Activated T-cell treated with anti-CD3 and anti-CD28 coated beads, Interleukin-2, amount 50 U/mL, for 48 hours (primary cell): Measurements from ENCODE around the gene CHST8.

Experiments
- DNase-seq, 2 experiments: peaks; one replicate each; pipeline ENCODE4 v3.0.0-alpha.2; 2020

The CHST8 gene

DNA sequence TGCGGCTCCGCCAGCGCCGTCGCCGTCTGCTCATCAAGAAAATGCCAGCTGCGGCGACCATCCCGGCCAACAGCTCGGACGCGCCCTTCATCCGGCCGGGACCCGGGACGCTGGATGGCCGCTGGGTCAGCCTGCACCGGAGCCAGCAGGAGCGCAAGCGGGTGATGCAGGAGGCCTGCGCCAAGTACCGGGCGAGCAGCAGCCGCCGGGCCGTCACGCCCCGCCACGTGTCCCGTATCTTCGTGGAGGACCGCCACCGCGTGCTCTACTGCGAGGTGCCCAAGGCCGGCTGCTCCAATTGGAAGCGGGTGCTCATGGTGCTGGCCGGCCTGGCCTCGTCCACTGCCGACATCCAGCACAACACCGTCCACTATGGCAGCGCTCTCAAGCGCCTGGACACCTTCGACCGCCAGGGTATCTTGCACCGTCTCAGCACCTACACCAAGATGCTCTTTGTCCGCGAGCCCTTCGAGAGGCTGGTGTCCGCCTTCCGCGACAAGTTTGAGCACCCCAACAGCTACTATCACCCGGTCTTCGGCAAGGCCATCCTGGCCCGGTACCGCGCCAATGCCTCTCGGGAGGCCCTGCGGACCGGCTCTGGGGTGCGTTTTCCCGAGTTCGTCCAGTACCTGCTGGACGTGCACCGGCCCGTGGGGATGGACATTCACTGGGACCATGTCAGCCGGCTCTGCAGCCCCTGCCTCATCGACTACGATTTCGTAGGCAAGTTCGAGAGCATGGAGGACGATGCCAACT is 150.5 kb downstream of the CHST8 start:
- DNase-seq = no peak

DNA sequence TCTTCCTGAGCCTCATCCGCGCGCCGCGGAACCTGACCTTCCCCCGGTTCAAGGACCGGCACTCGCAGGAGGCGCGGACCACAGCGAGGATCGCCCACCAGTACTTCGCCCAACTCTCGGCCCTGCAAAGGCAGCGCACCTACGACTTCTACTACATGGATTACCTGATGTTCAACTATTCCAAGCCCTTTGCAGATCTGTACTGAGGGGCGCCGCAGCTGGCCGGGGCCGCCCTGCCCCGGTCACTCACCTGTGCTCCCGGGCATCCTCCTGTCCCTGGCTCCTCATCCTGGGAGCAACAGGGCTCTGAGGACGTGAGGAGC is 151.1 kb downstream of the CHST8 start:
- DNase-seq = no peak

DNA sequence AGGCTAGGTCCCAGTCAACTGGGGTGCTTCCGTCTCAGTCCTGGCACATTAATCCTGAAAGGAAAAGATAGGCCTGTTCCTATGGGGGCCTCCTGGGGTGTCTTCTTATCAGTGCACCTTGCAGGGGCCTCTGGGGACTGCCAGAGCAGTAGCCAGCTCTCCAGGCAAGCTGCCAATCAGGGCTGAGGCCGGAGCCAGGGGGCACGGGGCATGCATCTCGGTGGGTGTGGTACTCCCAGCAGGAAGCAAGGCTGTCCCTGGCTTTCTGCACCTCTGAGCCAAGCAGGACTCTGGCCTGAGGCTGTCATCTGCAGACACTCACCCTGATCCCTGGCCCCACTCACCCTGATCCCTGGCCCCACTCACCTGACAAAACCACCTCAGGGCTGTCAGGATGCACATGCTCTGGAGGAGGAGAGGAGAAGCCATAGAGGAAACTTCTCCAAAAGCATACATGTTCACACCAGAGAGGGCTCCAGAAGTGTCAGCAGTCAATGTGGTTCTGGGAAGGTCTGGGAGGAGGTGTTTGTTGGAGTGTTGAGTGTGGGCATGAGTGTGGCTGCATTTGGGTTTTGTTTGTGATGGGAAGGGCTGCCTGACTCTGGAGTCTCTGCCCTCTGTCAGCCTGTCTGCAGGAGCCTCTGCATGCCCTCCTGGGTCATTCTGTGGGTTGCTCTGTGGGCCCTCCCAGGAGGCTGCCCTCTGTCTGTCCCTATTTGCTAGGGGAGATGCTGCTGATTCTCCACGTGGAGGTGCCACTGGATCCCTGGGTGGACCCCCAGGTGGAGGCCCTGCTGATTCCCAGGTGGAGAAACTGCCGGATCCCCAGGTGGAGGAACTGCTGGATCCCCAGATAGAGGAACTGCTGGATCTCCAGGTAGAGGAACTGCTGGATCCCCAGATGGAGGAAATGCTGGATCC is 152.2 kb downstream of the CHST8 start:
- DNase-seq = no peak

DNA sequence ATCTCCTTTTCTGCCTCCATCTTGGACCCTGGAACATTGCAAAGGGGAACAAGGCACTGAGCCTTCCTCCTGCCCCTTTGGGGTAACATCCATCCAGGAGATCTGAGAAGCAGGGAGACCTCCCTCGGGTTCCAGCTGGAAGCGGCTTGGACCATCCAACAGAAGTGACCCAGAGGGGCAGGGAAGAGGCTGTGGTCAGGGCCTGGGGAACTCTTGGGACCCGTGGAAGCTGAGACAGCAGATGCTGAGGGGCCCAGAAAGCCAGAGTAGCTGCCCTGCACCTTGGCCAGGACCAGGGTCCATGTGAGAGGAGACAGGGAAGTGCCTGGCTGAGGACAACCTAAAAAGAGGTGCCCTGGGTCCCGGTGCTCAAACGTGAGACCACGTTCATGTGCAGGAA is 153.0 kb downstream of the CHST8 start:
- no peak for DNase-seq

DNA sequence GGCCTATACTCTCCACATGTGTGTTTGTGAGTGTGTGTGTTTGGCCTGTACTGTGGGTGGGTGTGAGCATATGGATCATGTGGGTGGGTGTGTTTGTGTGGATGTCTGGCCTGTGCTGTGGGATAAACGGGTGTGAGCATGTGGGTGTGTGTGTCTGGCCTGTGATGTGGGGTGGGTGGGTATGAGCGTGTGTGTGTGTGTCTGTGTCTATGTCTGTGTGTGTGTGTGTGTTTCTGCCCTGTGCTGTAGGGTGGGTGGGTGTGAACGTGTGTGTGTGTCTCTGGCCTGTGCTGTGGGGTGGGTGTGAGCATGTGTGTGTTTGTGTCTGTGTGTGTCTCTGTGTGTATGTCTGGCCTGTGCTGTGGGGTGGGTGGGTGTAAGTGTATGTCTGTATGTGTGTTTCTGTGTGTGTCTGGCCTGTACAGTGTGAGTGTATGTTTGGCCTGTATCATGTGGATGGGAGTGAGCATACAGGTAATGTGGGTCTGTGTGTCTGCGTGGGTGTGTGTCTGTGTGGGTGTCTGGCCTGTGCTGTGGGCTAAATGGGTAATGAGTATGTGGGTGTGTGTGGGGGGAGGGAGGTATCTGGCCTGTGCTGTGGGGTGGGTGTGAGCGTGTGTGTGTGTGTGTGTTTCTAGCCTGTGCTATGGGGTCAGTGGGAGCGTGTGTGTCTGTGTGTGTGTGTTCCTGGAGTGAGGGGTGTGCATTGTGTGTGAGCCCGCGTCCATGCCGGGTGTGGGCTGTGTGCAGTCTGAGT is 154.2 kb downstream of the CHST8 start:
- no peak for DNase-seq

DNA sequence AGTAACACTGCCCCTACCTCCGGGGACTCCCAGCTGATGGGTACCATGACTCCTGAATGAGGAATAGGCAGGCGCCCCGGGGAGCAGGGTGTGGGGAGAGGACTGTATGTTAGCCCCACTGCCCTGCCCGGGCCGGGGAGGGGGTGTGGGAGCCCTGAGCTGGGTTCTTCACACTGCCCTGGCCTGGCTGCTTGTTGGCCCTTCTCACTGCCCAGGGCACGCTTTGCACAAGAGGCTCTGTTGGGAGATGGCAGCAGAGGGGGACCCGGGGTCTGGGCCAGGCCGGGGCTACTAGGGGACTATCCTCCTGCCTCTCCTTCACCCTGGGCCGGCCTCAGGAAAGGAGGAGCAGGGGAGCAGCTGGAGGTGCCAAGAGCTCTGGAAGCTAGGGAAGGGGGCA is 155.6 kb downstream of the CHST8 start:
- DNase-seq = no peak

DNA sequence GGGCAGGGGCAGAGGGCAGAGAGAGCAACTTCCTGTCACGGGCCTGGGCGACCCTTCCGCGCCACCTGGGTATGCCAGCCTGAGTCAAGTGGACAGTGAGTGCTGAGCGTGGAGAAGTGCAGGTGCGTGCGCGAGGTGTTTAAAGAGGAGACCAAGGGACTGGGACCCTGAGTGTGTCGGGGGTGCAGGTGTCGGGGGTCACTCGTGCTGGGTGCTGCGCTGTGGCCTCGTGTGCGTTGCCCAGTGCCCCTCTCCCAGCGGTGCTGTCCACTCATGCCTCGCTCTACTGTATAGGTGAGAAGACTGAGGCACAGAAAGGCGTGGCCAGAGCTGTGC is 156.0 kb downstream of the CHST8 start:
- DNase-seq = peak in 1 of 2 experiments; percentile 22

DNA sequence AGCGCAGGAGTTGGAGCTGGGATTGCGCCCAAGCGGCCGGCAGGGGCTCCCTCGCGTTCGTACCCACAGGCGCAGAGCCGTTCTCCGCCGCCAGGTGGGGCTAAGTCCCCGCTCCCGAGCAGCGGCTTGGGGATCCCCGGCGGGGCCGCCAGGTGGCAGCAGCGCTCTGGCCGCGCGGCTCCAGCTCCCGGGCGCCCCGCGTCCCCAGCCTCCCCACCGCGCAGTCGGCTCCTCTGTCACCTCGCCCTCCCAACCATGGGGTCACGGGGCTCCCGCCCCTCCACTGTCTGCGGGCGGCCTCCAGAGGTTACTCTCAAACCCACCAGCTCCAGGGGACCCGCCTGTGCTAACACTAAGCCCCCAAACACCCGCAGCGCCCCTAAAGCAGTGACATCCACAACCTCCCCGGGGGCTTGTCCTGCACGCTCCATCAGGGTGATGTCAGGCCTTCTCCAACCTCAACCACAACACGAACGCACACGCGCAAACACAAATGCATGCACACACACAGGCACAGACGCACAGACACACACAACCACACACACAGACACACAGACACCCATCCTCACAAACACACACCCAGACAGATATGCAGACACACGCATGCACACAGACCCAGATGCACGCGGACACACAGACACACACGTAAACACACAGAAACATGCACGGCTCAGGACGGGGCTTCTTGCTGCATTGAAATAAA is 156.5 kb downstream of the CHST8 start:
- peak; percentile 91 to 93 for DNase-seq

DNA sequence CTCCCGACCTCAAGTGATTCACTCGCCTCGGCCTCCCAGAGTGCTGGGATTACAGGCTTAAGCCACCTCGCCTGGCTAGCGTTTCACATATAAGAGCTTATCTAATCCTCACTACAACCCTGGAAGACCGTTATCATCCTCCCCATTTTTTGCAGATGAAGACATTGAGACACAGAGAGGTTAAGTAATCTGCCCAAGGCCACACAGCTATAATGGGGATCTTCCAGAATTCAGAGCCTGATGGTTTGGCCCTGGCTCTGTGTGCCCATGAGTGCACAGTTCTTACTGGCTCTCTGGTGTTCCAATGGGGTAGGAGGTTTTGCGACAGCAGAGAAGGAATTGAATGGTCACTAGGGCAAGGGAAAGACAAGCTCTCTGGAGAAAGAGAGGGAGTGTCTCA is 158.1 kb downstream of the CHST8 start:
- no peak for DNase-seq

DNA sequence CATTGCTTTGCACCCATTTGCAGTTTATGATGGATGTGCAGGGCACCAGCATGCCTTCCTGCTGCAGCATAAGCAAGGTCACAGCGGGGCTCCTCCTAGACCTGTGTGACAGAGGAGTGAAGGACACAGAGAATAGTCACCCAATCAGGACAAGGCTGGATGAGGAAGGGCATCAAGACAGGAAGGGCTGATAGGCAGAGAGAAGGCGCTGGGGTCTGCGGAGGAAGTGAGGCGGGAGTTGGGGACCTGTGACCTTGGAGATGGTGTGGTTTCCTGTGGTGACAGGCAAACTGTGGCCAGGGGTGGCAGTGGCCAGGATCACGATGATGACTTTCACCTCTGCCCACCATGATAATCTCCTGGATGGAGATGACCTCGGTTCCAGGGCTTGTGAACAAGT is 158.5 kb downstream of the CHST8 start:
- no peak for DNase-seq

DNA sequence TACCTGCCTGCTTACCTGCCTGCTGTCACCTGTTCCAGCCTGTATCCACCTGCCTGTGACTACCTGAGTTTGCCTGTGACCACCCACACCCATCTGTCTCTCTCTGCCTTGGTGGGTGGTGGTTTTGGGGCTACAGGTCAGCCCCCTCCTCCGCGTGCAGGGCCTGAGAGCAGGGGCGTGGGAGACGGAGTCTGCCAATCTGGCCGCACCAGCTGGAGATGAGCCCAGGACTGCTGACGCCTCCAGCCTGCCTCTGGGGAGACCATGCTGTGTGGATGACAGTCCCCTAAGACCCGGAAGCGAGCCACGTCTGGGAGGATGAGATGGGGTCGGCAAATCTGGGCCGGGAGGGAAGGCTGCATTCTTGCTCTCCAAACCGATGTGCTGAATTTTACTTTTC is 159.0 kb downstream of the CHST8 start:
- no peak for DNase-seq

DNA sequence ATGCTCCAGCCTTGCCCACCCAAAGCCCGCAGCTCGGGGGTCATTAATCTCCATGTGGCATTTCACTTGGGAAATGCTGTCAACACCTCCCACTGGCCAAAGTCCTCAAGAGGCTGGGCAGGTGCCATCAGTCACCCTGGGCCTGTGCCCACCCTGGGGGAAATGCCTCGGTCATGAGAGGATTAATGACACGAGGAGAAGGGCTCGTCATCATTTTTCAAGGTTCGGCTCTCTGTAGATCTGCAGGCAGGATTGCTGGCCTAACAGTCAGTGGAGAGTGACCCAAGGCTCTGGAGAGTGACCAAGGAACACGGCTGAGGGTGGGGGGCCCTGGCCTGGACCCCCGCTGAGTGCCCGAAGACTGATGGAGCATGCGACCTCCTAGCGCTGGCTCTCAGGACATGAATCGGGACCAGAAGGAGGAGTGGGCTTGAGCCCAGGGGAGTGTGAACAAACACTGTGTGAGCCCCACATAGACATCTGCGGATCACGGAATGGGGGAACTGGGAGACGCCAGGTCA is 159.7 kb downstream of the CHST8 start:
- DNase-seq = no peak

DNA sequence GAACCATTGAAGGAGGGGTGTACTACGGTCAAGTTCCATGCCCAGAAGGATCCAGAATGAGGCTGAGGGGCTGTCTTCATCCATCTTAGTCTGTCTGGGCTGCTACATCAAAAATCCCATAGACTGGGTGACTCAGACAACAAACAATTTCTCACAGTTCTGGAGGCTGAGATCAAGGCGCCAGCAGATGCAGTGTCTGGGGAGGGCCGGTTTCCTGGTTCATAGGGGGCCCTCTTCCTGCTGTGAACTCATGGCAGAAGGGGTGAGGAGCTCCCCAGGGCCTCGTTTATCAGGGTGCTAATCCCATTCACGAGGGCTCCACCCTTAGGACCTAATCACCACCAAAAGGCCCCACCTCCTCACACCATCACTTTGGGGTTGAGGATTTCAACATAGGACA is 160.2 kb downstream of the CHST8 start:
- DNase-seq = no peak

DNA sequence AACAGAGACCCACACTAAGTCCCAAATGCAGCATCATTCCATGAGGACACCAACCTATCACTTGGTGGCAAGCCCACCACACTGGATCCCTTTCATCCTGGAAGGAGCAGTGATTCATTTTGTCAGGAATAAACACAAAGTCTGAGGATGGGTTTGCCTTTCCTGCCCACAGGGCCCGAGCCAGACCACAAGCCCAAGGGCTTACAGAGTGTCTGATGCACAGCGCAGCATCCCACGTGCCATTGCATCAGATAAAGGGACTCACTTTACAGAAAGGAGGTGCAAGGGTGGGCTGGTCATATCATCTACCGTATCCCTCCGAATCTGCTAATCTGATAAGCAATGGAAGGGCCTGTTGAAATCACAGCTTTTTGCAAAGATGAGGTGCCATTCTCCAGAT is 162.7 kb downstream of the CHST8 start:
- no peak for DNase-seq

DNA sequence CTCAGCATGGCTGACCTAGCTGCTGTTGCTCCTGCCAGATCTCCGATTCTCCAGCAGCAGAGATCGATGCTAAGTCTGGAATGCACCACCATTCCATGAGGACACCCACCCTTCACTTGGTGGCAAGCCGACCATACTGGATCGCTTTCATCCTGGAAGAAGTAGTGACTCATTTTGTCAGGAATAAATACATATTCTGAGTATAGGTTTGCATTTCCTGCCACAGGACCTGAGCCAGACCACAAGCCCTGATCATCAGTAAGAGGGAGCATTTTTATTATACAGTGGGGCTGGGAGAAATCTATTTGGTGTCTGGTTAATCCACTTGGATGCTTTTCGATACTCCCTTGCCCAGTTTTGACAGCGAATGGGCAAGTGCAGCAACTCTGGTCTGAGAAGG is 164.0 kb downstream of the CHST8 start:
- no peak for DNase-seq

DNA sequence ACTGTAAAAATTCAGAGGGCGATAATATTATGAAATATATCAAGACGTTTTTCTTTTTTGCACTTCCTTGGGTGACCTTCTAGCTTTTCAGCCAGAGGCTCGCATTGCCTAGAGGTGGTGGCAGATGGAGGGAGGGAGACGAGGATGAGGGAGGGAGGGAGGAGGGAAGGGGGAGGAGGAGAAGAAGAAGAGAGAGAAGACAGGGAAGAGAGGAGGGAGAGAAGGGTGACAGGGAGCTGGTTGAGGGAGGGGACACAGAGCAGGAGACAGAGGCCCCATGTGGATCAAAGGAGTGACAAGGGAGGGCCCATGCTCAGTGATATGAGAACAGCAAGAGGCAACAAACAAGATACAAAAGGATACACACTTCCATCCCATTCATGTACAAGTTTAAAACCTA is 166.9 kb downstream of the CHST8 start:
- no peak for DNase-seq

DNA sequence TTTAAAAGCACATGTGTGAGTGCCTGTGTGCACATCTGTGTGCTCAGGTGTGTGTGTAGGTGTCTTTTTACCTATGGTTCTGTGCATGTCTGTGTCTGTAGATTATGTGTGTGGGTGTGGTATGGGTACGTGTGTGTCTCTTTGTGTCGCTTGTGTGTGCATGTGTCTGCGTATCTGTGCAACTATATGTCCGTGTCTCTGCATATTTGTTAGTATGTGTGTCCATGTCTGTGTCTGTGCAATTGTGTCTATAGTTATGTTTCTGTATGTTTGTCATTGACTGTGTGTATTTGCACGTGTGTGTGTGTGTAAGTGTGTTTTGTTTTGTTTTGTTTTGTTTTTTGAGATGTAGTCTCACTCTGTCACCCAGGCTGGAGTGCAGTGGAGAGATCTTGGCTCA is 167.6 kb downstream of the CHST8 start:
- DNase-seq = no peak

DNA sequence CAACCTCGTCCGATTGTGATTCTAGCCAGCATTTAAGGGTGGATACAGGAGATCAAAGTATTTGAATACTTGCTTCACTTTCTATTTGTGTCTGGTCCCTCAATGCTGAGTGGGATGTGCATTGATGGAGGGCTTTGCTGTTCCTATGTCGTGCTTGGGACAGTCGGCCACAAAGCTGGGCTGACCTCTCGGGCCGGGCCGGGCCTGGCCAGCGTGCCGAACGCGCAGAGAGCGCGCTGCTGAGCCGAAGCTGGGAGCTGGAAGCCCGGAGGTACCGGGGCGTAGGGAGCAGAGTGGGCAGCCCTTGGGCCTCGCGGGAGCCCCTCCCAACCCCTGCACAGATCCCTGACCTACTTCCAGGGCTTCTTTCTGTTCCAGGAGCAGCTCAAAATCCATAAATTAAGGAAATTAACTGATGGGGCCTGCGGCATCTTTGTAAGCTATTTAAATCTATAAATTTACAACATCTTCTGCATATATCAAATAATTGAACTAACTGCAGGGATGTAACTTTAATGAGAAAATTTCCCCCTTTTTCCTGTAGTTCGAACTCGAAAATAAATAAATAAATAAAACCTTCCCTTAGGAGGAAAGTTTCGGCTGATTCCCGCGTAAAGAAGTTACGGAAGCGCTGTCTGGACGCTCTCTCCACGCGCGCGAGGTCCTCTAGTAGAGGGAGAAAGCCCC is 173.1 kb downstream of the CHST8 start:
- DNase-seq = no peak

DNA sequence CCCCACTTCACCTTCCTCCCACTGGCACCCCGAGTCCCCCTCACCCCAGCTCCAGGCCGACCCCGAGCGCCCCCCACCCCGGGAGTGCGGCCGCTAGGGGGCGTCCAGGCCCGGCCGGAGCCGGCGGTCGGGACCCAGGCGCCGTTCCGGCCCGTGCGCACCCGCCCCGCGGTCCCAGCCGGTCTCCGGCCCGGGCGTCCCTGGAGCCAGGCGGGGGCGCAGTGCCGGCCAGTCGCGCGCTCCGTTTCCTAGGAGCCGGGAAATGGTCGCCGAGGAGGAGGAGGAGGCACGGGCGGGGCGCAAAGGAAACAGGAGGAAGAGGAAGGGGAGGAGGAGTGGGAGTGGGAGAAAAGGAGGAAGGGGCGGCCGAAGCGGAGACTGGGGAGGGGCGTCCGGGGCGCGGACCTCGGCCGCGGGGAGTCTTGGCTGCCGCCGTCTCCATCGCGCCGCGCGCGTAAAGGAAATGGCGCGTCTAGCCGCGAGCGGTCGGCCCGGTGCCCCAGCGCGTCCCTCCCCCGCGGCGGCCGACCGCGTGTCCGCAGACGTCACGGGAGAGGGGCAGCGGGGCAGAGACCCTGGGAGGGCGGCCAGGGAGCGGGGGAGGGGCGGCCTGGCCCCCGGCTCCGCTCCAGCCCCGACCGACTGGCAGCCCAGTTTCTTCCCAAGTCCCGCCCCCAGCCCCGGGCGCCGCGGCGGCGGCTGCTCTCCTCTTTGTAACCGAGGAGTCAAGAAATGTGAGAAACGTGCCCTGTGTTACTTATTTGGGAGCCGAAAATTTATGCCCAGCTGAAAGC is 173.8 kb downstream of the CHST8 start:
- peak; percentile 73 to 75 for DNase-seq

DNA sequence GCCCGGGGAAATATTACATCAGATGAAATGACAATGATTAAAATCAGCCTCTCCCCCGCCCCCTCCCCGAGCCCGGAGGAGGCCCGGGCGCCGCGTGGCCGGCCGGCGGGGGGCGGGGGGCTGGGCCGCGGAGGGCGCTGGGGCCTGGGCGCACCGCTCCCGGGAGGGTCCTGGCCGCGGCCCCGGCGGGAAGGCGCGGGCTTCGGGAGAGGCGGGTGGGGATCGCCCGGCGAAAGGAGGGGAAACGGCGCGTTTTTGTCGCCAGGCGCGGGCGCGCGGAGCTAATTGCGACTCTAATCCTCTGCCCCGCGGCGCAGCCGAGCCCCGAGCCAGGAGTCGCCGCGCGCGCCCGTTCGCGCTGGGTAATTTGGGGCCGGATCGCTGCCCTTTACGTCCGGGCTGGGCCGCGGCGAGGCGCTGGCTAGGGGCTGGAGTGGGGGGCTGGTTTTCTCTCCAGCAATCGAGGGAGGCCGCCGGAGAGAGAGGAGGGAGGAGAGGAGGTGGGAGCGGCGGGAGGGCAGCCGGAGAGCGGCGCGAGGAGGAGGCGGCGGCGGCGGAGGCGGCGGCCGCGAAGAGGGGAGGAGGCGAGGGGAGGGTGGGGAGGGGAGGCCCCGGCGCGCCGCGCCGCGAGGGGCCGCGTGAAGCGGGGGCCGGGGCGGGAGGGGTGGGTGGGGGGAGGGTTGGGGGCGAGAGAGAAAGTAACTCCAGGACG is 174.6 kb downstream of the CHST8 start, which contains the start of gene KCTD15:
Gene KCTD15, plus strand, starts transcription at position 707 of the 712 bp plus-strand sequence. CDS start 3,585 bp downstream, outside the sequence.
- DNase-seq = peak; percentile 64 to 69
